ENCODE measurements around the gene PGLYRP3. TPM values are rescaled to one million over a fixed set of nuclear protein-coding genes. Genes with fewer than 3 reads are reported as not detected.

The PGLYRP3 gene
- total RNA-seq, 1 experiment from 2014 or later, result not detected

DNA sequence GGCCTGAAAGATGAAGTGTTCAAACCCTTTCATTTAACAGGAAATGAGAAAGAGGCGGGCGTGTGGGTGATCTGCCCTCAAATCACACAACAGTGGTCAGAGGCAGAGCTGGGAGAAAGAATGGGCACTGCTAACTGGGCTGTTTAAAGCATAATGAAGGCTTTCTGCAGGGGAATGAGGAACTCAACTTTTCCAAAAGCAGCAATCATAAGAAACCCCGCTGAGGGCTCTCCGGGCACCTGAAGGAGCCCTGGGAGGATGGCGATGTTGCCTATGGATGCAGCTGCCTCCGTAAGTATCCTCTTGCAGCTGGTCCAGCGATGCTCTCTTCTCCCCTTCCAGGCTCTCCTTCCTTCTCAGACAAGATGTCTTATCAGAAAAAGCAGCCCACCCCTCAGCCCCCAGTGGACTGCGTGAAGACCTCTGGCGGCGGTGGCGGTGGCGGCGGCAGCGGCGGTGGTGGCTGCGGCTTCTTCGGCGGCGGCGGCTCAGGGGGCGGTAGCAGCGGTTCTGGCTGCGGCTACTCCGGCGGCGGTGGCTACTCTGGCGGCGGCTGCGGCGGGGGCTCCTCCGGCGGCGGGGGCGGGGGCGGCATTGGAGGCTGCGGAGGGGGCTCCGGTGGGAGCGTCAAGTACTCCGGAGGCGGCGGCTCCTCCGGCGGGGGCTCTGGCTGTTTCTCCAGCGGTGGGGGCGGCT, 52.0 kb downstream of the PGLYRP3 start:
- no peaks in the 10 kb centered on the region for H3K36me3 ChIP-seq (ENCODE audit: low read depth, low read length)
- no peak overlapping the region for H3K4me2 ChIP-seq (ENCODE audit: low read length)
- DNase-seq (no peak), ATAC-seq (no peak)
- H3K27me3 ChIP-seq (ENCODE audit: low read length), result peaks cover 74% of the 10 kb centered on the region
- H3K9me2 ChIP-seq (replicated peaks; ENCODE audit: low read length), result no peaks in the 10 kb centered on the region
- H3F3A ChIP-seq (ENCODE audit: low read length, unreplicated experiment), result no peaks in the 10 kb centered on the region
- H3K79me2 ChIP-seq (ENCODE audit: low read length), result no peaks in the 10 kb centered on the region
- POLR2A ChIA-PET (ENCODE audit: unreplicated experiment), result no interaction called here
- H4K20me1 ChIP-seq (ENCODE audit: low read length), result no peaks in the 10 kb centered on the region
- H3K9ac ChIP-seq (ENCODE audit: low read length), result no peak overlapping the region
- H3K27ac ChIP-seq (ENCODE audit: low read length), result no peak overlapping the region
- H3K4me1 ChIP-seq (ENCODE audit: insufficient read depth, low read length), result no peaks in the 10 kb centered on the region
- TF ChIP-seq EZH2phosphoT487 (IDR thresholded peaks at IDR 0.05; ENCODE audit: borderline replicate concordance, low read length), result no peak
- TF ChIP-seq, protein P1, sequence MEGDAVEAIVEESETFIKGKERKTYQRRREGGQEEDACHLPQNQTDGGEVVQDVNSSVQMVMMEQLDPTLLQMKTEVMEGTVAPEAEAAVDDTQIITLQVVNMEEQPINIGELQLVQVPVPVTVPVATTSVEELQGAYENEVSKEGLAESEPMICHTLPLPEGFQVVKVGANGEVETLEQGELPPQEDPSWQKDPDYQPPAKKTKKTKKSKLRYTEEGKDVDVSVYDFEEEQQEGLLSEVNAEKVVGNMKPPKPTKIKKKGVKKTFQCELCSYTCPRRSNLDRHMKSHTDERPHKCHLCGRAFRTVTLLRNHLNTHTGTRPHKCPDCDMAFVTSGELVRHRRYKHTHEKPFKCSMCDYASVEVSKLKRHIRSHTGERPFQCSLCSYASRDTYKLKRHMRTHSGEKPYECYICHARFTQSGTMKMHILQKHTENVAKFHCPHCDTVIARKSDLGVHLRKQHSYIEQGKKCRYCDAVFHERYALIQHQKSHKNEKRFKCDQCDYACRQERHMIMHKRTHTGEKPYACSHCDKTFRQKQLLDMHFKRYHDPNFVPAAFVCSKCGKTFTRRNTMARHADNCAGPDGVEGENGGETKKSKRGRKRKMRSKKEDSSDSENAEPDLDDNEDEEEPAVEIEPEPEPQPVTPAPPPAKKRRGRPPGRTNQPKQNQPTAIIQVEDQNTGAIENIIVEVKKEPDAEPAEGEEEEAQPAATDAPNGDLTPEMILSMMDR (conservative IDR thresholded peaks at IDR 0.05; ENCODE audit: low read depth, low read length), result no peak
- TF ChIP-seq EZH2 (IDR thresholded peaks at IDR 0.05; ENCODE audit: low read length, unreplicated experiment), result no peak
- CTCF ChIA-PET, result no interaction called here
- no peaks in the 10 kb centered on the region for H3K9me3 ChIP-seq (ENCODE audit: low read length)
- H3K4me3 ChIP-seq (ENCODE audit: low read length), result no peak overlapping the region
- H2AFZ ChIP-seq (ENCODE audit: low read length), result no peak overlapping the region
- no TSS peak for BruUV-seq (replicated peaks)
- intact Hi-C loops (cut with micrococcal nuclease), result no loop called here

DNA sequence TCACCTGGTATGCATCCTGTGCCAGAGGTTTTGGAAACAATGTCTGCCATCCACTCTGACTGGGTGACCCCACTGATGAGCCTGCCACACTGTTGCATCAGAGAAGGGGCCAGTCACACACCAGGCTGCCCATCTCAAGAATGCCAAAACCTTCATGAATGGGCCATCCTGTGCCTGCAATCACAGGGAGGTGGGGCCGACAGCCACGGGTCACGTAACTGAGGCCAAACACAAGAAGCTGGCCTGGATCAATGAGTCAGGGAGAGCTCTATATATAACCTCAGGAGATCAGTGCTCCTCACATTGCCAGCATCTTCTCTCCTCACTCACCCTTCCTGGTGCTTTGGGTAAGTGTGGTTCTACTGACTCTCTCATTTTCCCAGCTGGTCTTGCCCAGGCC, 53.4 kb downstream of the PGLYRP3 start, which contains the start of gene LORICRIN:
Gene LORICRIN (plus strand): TSS at position 301 of the 400 bp plus-strand sequence. CDS start 1,263 bp downstream, outside the sequence.
- no peak within 1 kb of the TSS for H3K4me2 ChIP-seq (ENCODE audit: low read length)
- H2AFZ ChIP-seq (ENCODE audit: low read length), result no peak within 1 kb of the TSS
- no peak within 1 kb of the TSS for H3K27ac ChIP-seq (ENCODE audit: low read length)
- TF ChIP-seq EZH2 (IDR thresholded peaks at IDR 0.05; ENCODE audit: low read length, unreplicated experiment) (no peak), EZH2phosphoT487 (IDR thresholded peaks at IDR 0.05; ENCODE audit: borderline replicate concordance, low read length) (no peak)
- TF ChIP-seq, protein P1 (conservative IDR thresholded peaks at IDR 0.05; ENCODE audit: low read depth, low read length), result no peak
- intact Hi-C loops (cut with micrococcal nuclease), result no loop called here
- no peaks in the 10 kb centered on the region for H3K9me2 ChIP-seq (replicated peaks; ENCODE audit: low read length)
- no peaks in the 10 kb centered on the region for H3K9me3 ChIP-seq (ENCODE audit: low read length)
- no TSS peak for BruUV-seq (replicated peaks)
- H3K79me2 ChIP-seq (ENCODE audit: low read length), result no peaks in the 10 kb centered on the region
- no peaks in the 10 kb centered on the region for H3K4me1 ChIP-seq (ENCODE audit: insufficient read depth, low read length)
- peaks cover 71% of the 10 kb centered on the region for H3K27me3 ChIP-seq (ENCODE audit: low read length)
- no peaks in the 10 kb centered on the region for H4K20me1 ChIP-seq (ENCODE audit: low read length)
- no peak for ATAC-seq
- no peak within 1 kb of the TSS for H3K9ac ChIP-seq (ENCODE audit: low read length)
- no peaks in the 10 kb centered on the region for H3K36me3 ChIP-seq (ENCODE audit: low read depth, low read length)
- no peak for DNase-seq
- POLR2A ChIA-PET (ENCODE audit: unreplicated experiment), result no interaction called here
- no peaks in the 10 kb centered on the region for H3F3A ChIP-seq (ENCODE audit: low read length, unreplicated experiment)
- CTCF ChIA-PET, result no interaction called here
- H3K4me3 ChIP-seq (ENCODE audit: low read length), result no peak within 1 kb of the TSS

DNA sequence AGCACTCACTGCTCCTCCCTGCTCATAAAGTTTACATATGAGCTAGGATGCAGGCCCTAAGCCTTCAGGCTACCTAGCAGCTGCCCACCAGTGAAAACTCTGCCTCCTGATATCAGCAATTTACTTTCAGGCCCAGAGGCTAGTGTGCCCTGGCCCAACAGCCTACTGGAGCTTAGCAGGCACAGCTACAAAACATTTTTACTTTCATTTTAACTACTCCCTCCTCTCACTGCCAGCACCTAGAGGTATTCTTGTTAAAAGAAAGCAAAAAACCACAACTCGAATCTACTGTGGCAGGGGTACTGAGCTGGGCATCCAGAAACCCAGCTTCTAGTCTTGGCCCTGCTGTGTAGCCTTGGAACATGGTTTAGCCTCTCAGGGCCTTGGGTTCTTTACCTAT, 59.1 kb downstream of the PGLYRP3 start:
- no peaks in the 10 kb centered on the region for H3K4me1 ChIP-seq (ENCODE audit: insufficient read depth, low read length)
- no peaks in the 10 kb centered on the region for H3F3A ChIP-seq (ENCODE audit: low read length, unreplicated experiment)
- no peak overlapping the region for H3K4me2 ChIP-seq (ENCODE audit: low read length)
- H4K20me1 ChIP-seq (ENCODE audit: low read length), result no peaks in the 10 kb centered on the region
- H3K36me3 ChIP-seq (ENCODE audit: low read depth, low read length), result no peaks in the 10 kb centered on the region
- H2AFZ ChIP-seq (ENCODE audit: low read length), result no peak overlapping the region
- H3K9me2 ChIP-seq (replicated peaks; ENCODE audit: low read length), result no peaks in the 10 kb centered on the region
- no peak overlapping the region for H3K27ac ChIP-seq (ENCODE audit: low read length)
- POLR2A ChIA-PET (ENCODE audit: unreplicated experiment), result no interaction called here
- H3K27me3 ChIP-seq (ENCODE audit: low read length), result peaks cover 41% of the 10 kb centered on the region
- no peaks in the 10 kb centered on the region for H3K9me3 ChIP-seq (ENCODE audit: low read length)
- TF ChIP-seq EZH2 (IDR thresholded peaks at IDR 0.05; ENCODE audit: low read length, unreplicated experiment) (no peak), EZH2phosphoT487 (IDR thresholded peaks at IDR 0.05; ENCODE audit: borderline replicate concordance, low read length) (no peak)
- TF ChIP-seq, protein P1 (conservative IDR thresholded peaks at IDR 0.05; ENCODE audit: low read depth, low read length), result no peak
- ATAC-seq (no peak), DNase-seq (no peak)
- intact Hi-C loops (cut with micrococcal nuclease), result no loop called here
- CTCF ChIA-PET, result no interaction called here
- no peak overlapping the region for H3K4me3 ChIP-seq (ENCODE audit: low read length)
- no peaks in the 10 kb centered on the region for H3K79me2 ChIP-seq (ENCODE audit: low read length)
- BruUV-seq (replicated peaks), result no TSS peak
- no peak overlapping the region for H3K9ac ChIP-seq (ENCODE audit: low read length)

All from PC-3 (cell line).